ENCODE measurements around the gene FRYL. TPM values are rescaled to one million over a fixed set of nuclear protein-coding genes. Genes with fewer than 3 reads are reported as not detected.

FRYL gene
- total RNA-seq, 2 experiments from 2014 or later, result 85.4 to 88.5 TPM

DNA sequence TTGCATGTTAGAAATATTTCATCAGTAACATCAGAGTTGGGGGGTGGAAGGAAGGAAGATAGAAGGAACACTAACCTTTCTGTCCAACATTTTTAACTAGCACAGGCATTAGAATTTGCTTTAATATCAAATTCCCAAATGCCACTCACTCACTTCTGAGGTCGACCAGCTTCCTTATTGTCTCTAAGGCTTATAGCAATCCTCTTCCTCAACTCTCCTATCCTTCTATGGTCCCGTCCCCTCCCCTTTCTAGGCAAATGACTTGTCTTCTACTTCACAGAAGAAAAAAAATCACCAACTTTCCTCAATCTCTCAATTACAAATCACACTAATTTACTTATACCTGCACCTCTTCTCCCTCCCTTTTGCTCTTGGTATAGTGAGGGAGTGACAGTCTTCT, 189.2 kb downstream of the FRYL start:
- CTCF ChIA-PET (ENCODE audit: unreplicated experiment), result no interaction called here
- POLR2A ChIA-PET, result no interaction called here
- H3K9me3 ChIP-seq (ENCODE audit: low read length), result no peaks in the 10 kb centered on the region
- H3K36me3 ChIP-seq (ENCODE audit: insufficient read depth, low read length), result peaks cover 65% of the 10 kb centered on the region
- TF ChIP-seq, protein P1, sequence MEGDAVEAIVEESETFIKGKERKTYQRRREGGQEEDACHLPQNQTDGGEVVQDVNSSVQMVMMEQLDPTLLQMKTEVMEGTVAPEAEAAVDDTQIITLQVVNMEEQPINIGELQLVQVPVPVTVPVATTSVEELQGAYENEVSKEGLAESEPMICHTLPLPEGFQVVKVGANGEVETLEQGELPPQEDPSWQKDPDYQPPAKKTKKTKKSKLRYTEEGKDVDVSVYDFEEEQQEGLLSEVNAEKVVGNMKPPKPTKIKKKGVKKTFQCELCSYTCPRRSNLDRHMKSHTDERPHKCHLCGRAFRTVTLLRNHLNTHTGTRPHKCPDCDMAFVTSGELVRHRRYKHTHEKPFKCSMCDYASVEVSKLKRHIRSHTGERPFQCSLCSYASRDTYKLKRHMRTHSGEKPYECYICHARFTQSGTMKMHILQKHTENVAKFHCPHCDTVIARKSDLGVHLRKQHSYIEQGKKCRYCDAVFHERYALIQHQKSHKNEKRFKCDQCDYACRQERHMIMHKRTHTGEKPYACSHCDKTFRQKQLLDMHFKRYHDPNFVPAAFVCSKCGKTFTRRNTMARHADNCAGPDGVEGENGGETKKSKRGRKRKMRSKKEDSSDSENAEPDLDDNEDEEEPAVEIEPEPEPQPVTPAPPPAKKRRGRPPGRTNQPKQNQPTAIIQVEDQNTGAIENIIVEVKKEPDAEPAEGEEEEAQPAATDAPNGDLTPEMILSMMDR (conservative IDR thresholded peaks at IDR 0.05; ENCODE audit: low read length), result no peak
- TF ChIP-seq EZH2phosphoT487 (IDR thresholded peaks at IDR 0.05; ENCODE audit: borderline replicate concordance, low read depth, low read length), result no peak
- no peaks in the 10 kb centered on the region for H3K4me1 ChIP-seq (ENCODE audit: insufficient read depth, low read length, poor library complexity, severe bottlenecking)
- no TSS peak for BruUV-seq (replicated peaks)
- H3K79me2 ChIP-seq (ENCODE audit: insufficient read depth, low read depth, low read length), result no peaks in the 10 kb centered on the region
- H4K20me1 ChIP-seq (ENCODE audit: insufficient read depth, low read length), result no peaks in the 10 kb centered on the region
- H3K4me3 ChIP-seq (ENCODE audit: low read depth, low read length, poor library complexity, severe bottlenecking), result no peak overlapping the region
- intact Hi-C loops (cut with micrococcal nuclease; ENCODE audit: unreplicated experiment), result no loop called here
- no peak overlapping the region for H3K27ac ChIP-seq (ENCODE audit: low read depth, low read length, poor library complexity, severe bottlenecking)
- H3K4me2 ChIP-seq (ENCODE audit: low read length), result no peak overlapping the region
- H3K9me2 ChIP-seq (ENCODE audit: insufficient read depth, low read length), result no peaks in the 10 kb centered on the region
- H2AFZ ChIP-seq (ENCODE audit: low read length), result no peak overlapping the region
- DNase-seq (ENCODE audit: low spot score), result no peak

DNA sequence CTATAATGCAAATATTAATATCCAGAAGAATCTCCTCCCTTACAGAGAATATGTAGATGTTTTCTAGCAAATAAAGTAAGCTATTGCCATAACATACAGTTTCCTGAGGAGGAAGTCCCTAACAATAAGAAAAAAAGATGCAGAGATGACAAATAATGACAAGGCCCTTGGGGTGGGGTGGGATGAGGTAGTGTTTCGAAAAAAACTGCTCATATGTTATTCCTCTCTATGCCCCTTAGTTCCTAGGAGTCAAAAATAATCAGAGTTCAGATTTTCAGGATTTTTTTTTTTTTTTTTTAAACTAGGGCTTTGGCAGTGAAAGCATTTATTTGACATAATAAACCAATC, 191.0 kb downstream of the FRYL start:
- Histone ChIP-seq H4K20me1 (ENCODE audit: insufficient read depth, low read length) (no peaks in the 10 kb centered on the region), H3K4me1 (ENCODE audit: insufficient read depth, low read length, poor library complexity, severe bottlenecking) (no peaks in the 10 kb centered on the region), H3K79me2 (ENCODE audit: insufficient read depth, low read depth, low read length) (no peaks in the 10 kb centered on the region), H3K36me3 (ENCODE audit: insufficient read depth, low read length) (peaks cover 66% of the 10 kb centered on the region), H3K9me3 (ENCODE audit: low read length) (no peaks in the 10 kb centered on the region), H3K27ac (ENCODE audit: low read depth, low read length, poor library complexity, severe bottlenecking) (no peak overlapping the region), H3K4me3 (ENCODE audit: low read depth, low read length, poor library complexity, severe bottlenecking) (no peak overlapping the region), H3K4me2 (ENCODE audit: low read length) (no peak overlapping the region), H2AFZ (ENCODE audit: low read length) (no peak overlapping the region), H3K9me2 (ENCODE audit: insufficient read depth, low read length) (no peaks in the 10 kb centered on the region)
- ChIA-PET POLR2A (no interaction called here), CTCF (ENCODE audit: unreplicated experiment) (no interaction called here)
- intact Hi-C loops (cut with micrococcal nuclease; ENCODE audit: unreplicated experiment), result no loop called here
- no peak for DNase-seq (ENCODE audit: low spot score)
- TF ChIP-seq, protein P1 (conservative IDR thresholded peaks at IDR 0.05; ENCODE audit: low read length), result no peak
- TF ChIP-seq EZH2phosphoT487 (IDR thresholded peaks at IDR 0.05; ENCODE audit: borderline replicate concordance, low read depth, low read length), result no peak
- no TSS peak for BruUV-seq (replicated peaks)

DNA sequence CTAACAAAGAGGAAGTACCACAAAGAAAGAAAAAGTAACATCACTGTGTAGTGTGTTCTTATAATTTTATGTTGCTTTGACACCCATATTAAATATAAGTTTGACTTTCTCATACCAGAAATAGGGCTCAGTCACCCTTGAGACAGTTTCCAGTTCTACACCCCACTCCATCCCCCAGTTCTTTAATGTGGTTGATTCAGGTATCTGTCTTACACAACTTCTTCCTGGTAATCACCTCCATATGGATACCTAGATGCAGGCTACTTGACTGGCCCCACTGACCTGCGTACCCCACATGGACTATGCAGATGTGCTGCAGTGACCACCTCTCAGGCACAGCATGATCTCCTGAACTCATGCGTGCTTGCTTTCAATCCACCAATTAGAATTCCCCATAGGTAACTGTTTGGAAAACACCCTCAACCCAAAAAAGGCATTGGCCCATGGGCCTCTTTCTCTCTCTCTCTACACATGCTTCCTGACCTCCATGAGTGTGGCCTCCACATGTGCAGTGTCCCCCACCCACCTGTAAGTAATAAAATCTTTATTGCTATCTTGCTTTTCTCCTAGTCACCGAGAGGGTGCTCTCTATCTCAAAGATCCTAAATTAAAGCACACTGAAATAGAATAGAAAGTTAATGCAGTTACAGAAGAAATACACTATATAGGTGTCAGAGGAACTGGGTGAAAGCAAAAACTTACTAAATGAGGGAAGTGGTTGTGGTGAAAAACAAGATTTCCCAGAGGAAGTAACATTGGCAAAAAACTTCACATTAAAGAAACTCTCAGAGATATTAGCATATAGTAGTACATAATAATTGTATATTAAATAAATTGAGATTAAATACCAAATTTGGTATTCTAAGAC, 191.6 kb downstream of the FRYL start:
- Histone ChIP-seq H3K79me2 (ENCODE audit: insufficient read depth, low read depth, low read length) (no peaks in the 10 kb centered on the region), H3K9me2 (ENCODE audit: insufficient read depth, low read length) (no peaks in the 10 kb centered on the region), H3K4me3 (ENCODE audit: low read depth, low read length, poor library complexity, severe bottlenecking) (no peak overlapping the region), H3K9me3 (ENCODE audit: low read length) (no peaks in the 10 kb centered on the region), H3K36me3 (ENCODE audit: insufficient read depth, low read length) (peaks cover 67% of the 10 kb centered on the region), H3K27ac (ENCODE audit: low read depth, low read length, poor library complexity, severe bottlenecking) (no peak overlapping the region), H3K4me2 (ENCODE audit: low read length) (no peak overlapping the region), H3K4me1 (ENCODE audit: insufficient read depth, low read length, poor library complexity, severe bottlenecking) (no peaks in the 10 kb centered on the region), H2AFZ (ENCODE audit: low read length) (no peak overlapping the region), H4K20me1 (ENCODE audit: insufficient read depth, low read length) (no peaks in the 10 kb centered on the region)
- intact Hi-C loops (cut with micrococcal nuclease; ENCODE audit: unreplicated experiment), result no loop called here
- TF ChIP-seq, protein P1 (conservative IDR thresholded peaks at IDR 0.05; ENCODE audit: low read length), result no peak; the same call in 1 of the 2 replicates
- no peak for TF ChIP-seq EZH2phosphoT487 (IDR thresholded peaks at IDR 0.05; ENCODE audit: borderline replicate concordance, low read depth, low read length)
- CTCF ChIA-PET (ENCODE audit: unreplicated experiment), result no interaction called here
- no peak for DNase-seq (ENCODE audit: low spot score)
- no TSS peak for BruUV-seq (replicated peaks)
- POLR2A ChIA-PET, result no interaction called here

Measured in OCI-LY7 (cell line).